Activated T-cell treated with anti-CD3 and anti-CD28 coated beads, Interleukin-2, amount 50 U/mL, for 72 hours (primary cell): ENCODE results near the gene ADAMTS17. TPM values are rescaled to one million over a fixed set of nuclear protein-coding genes. Genes with fewer than 3 reads are reported as not detected.
A peak's percentile ranks its signal among the peaks of the same experiment; 100 is the strongest.
"Not testable (repeated sequence)": the region's sequence is repeated elsewhere in the genome, so short reads cannot be mapped to it uniquely, and the experiment has no call there.

ENCODE experiments used
- ATAC-seq, 2 donors: fragments of 150-1000 bp; cut with Tn5 transposase; replicated peaks in 1 of 2; 2 replicates each; pipeline ENCODE4 v1.10.0; 2021; ENCODE audit warnings: moderate library complexity in 2 of 2, mild to moderate bottlenecking in 1 of 2
- DNase-seq, 2 donors: peaks; one replicate each; pipeline ENCODE4 v3.0.0; 2021 to 2022; ENCODE audit warnings: mixed read lengths in 1 of 2
- H3K27ac Mint-ChIP-seq: one replicate; pipeline ENCODE4 v1.8.0; 2022; ENCODE audit warnings: mild to moderate bottlenecking, moderate library complexity, mixed read lengths
- H3K27me3 Mint-ChIP-seq: one replicate; pipeline ENCODE4 v1.8.0; 2022; ENCODE audit warnings: low read depth, mixed read lengths
- H3K36me3 Mint-ChIP-seq, 2 donors: one replicate each; pipeline ENCODE4 v1.8.0; 2022; ENCODE audit warnings: mixed read lengths in 2 of 2, mild to moderate bottlenecking in 1 of 2; ENCODE audit not compliant: insufficient read depth in 2 of 2
- H3K4me1 Mint-ChIP-seq: one replicate; pipeline ENCODE4 v1.8.0; 2022; ENCODE audit warnings: low read depth, mixed read lengths
- H3K4me3 Mint-ChIP-seq, 2 donors: one replicate each; pipeline ENCODE4 v1.8.0; 2022; ENCODE audit warnings: mild to moderate bottlenecking in 2 of 2, mixed read lengths in 2 of 2, moderate library complexity in 2 of 2
- H3K9me3 Mint-ChIP-seq, 2 donors: one replicate each; pipeline ENCODE4 v1.8.0; 2022; ENCODE audit warnings: mixed read lengths in 2 of 2
- total RNA-seq, 2 donors: library from RNA; stranded (reverse); gene quantifications; one replicate each; pipeline ENCODE4 v1.2.3, GENCODE V29; 2022

The ADAMTS17 gene
- total RNA-seq, 2 donors from 2014 or later = 2.4 to 2.6 TPM

- peaks cover 0 to 4% of the 10 kb centered on the region in 2 donors for H3K36me3 Mint-ChIP-seq
- DNase-seq (no peak), ATAC-seq (no peak)
- H3K27me3 Mint-ChIP-seq = peaks cover 25% of the 10 kb centered on the region
- H3K4me1 Mint-ChIP-seq = peaks cover 12% of the 10 kb centered on the region
- no peak overlapping the region for H3K4me3 Mint-ChIP-seq
- no peak overlapping the region for H3K27ac Mint-ChIP-seq
- H3K9me3 Mint-ChIP-seq = peaks cover 0 to 2% of the 10 kb centered on the region in 2 donors
Observed at GRCh38 chr15:99931703-99932603, 409.8 kb downstream of the ADAMTS17 start.

- H3K4me1 Mint-ChIP-seq = peaks cover 12% of the 10 kb centered on the region
Observed at GRCh38 chr15:99930696-99931095, 411.1 kb downstream of the ADAMTS17 start.

GRCh38 chr15:99929266-99929665 lies 412.5 kb downstream of the ADAMTS17 start:
- no peak for ATAC-seq
- Mint-ChIP-seq H3K4me3 (peak overlapping the region; percentile 86), H3K27ac (no peak overlapping the region)

More at GRCh38 chr15:99930696-99931095, 411.1 kb downstream of the ADAMTS17 start:
- DNase-seq (no peak), ATAC-seq (no peak)
- peaks cover 0 to 2% of the 10 kb centered on the region in 2 donors for H3K9me3 Mint-ChIP-seq
- H3K27me3 Mint-ChIP-seq = peaks cover 25% of the 10 kb centered on the region
- no peak overlapping the region for H3K27ac Mint-ChIP-seq
- H3K36me3 Mint-ChIP-seq = no peaks in the 10 kb centered on the region
- peak overlapping the region in 1 of 2 donors; percentile 25 for H3K4me3 Mint-ChIP-seq

GRCh38 chr15:99928429-99928981 lies 413.3 kb downstream of the ADAMTS17 start:
- no peak overlapping the region for H3K27ac Mint-ChIP-seq
- H3K27me3 Mint-ChIP-seq = peaks cover 7% of the 10 kb centered on the region
- H3K36me3 Mint-ChIP-seq = no peaks in the 10 kb centered on the region
- peak; percentile 93 to 97 for ATAC-seq
- no peaks in the 10 kb centered on the region for H3K9me3 Mint-ChIP-seq
- peak; percentile 90 to 93 for DNase-seq
- H3K4me3 Mint-ChIP-seq = peak overlapping the region; percentile 86
- peaks cover 12% of the 10 kb centered on the region for H3K4me1 Mint-ChIP-seq

More at GRCh38 chr15:99929266-99929665, 412.5 kb downstream of the ADAMTS17 start:
- peaks cover 15% of the 10 kb centered on the region for H3K27me3 Mint-ChIP-seq
- H3K9me3 Mint-ChIP-seq = no peaks in the 10 kb centered on the region
- DNase-seq = no peak
- H3K4me1 Mint-ChIP-seq = peaks cover 12% of the 10 kb centered on the region
- H3K36me3 Mint-ChIP-seq = no peaks in the 10 kb centered on the region

DNA sequence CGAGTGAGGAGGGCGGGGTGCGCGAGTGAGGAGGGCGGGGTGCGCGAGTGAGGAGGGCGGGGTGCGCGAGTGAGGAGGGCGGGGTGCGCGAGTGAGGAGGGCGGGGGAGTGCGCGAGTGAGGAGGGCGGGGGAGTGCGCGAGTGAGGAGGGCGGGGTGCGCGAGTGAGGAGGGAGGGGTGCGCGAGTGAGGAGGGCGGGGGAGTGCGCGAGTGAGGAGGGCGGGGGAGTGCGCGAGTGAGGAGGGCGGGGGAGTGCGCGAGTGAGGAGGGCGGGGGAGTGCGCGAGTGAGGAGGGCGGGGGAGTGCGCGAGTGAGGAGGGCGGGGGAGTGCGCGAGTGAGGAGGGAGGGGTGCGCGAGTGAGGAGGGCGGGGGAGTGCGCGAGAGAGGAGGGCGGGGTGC lies 415.2 kb downstream of the ADAMTS17 start:
- DNase-seq, H3K27ac Mint-ChIP-seq, ATAC-seq, H3K36me3 Mint-ChIP-seq, H3K4me3 Mint-ChIP-seq, H3K9me3 Mint-ChIP-seq: not testable (repeated sequence)
- Mint-ChIP-seq H3K4me1 (peaks cover 12% of the 10 kb centered on the region), H3K27me3 (peaks cover 11% of the 10 kb centered on the region)

DNA sequence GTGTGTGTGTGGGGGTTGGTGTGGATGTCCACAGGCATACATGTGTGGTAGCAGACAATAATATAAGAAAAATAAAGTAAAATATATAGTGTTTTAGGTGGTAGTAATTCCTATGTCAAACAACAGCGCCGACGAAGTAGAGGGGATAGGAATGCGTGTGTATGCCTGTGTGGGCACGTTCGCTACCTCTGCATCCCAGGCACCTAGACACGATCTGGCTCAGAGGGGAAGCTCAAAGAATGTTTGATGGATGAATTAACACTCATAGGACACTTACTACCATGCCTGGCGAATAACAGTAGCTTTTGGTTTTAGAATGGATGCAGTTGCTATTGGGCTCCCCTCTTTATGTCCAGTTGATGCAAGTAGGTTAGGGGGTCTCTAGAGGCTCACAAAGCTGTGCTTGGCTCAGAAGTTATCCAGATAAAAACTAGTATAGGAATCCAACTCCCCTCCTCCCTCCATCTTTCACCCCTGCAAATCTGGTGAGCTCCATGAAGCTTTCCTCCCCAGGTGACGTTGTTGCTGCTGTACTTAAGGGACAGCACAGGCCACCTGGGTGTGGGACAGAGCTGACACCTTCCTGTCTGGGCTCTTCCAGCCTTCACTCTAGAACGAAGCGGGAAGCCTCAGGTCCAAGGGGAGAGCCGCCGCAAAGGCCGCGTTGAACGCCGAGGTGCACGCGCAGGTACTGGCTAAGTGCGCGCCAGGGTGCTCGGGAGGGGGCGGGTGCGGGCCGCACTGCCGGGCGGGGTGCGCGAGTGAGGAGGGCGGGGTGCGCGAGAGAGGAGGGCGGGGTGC lies 415.9 kb downstream of the ADAMTS17 start:
- Mint-ChIP-seq H3K4me3 (peak overlapping the region; percentile 73 to 83), H3K9me3 (no peaks in the 10 kb centered on the region), H3K27me3 (peaks cover 11% of the 10 kb centered on the region), H3K4me1 (peaks cover 12% of the 10 kb centered on the region), H3K27ac (no peak overlapping the region), H3K36me3 (no peaks in the 10 kb centered on the region)
- ATAC-seq (peak; percentile 66 to 82), DNase-seq (peak; percentile 56 to 71)

DNA sequence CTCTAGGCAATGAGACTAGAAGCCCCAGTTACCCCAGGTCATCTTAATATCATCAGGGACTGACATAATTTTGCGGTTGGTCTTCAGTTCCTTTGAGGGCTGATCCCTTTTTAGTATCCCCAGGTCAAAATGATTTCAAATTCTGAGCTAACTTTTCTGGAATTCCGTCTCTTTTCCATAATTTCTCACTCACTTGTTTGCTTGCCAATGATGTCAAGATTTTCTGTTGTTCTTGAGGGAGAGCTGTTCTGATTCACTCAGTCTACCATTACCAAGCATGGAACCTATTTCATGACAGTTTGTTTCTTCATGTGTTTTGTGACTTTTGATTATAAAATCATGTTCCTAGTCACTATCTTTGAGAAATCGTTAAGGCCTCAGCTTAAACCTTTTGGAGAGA lies 418.1 kb downstream of the ADAMTS17 start:
- Mint-ChIP-seq H3K9me3 (no peaks in the 10 kb centered on the region), H3K27ac (no peak overlapping the region), H3K36me3 (no peaks in the 10 kb centered on the region), H3K4me3 (no peak overlapping the region), H3K4me1 (peaks cover 2% of the 10 kb centered on the region), H3K27me3 (peaks cover 17% of the 10 kb centered on the region)
- ATAC-seq (no peak), DNase-seq (no peak)

Other genes starting within 250 kb of the ADAMTS17 start
- 1 to 10 TPM in 1 of 2 donors, under 1 TPM in 1; 0.22 to 2.2 TPM for gene CERS3, start 187.0 kb upstream of the ADAMTS17 start, total RNA-seq